Trophoblast cell (in vitro differentiated cells and primary cell): Measurements from ENCODE around the gene CENPO.

Experiments used
- DNase-seq, 2 donors: peaks; one replicate each; pipeline ENCODE4 v3.0.0-alpha.2; 2016
- H2AFZ ChIP-seq: 2 replicates; pipeline ENCODE4 v1.6.1; 2013; ENCODE audit warnings: low read length, moderate library complexity, mild to moderate bottlenecking; ENCODE audit not compliant: insufficient read depth, poor library complexity
- H2AK5ac ChIP-seq: 2 replicates; pipeline ENCODE4 v1.6.1; 2013; ENCODE audit warnings: mild to moderate bottlenecking, low read length
- H2BK120ac ChIP-seq: 2 replicates; pipeline ENCODE4 v1.6.1; 2013; ENCODE audit warnings: low read length, mild to moderate bottlenecking, moderate library complexity; ENCODE audit not compliant: insufficient read depth, poor library complexity
- H2BK12ac ChIP-seq: 2 replicates; pipeline ENCODE4 v1.6.1; 2013; ENCODE audit warnings: mild to moderate bottlenecking, low read length, moderate library complexity
- H2BK5ac ChIP-seq: 2 replicates; pipeline ENCODE4 v1.6.1; 2013; ENCODE audit warnings: low read length, low read depth, moderate library complexity, mild to moderate bottlenecking; ENCODE audit not compliant: poor library complexity
- H3K14ac ChIP-seq: 2 replicates; pipeline ENCODE4 v1.6.1; 2013; ENCODE audit warnings: mild to moderate bottlenecking, low read length
- H3K18ac ChIP-seq: 2 replicates; pipeline ENCODE4 v1.6.1; 2013; ENCODE audit warnings: mild to moderate bottlenecking, low read length
- H3K23ac ChIP-seq: 2 replicates; pipeline ENCODE4 v1.6.1; 2013; ENCODE audit warnings: low read length
- H3K27ac ChIP-seq: 2 replicates; pipeline ENCODE4 v1.5.1; 2013; ENCODE audit warnings: low read depth, mild to moderate bottlenecking, inconsistent platforms, low read length, moderate library complexity
- H3K27me3 ChIP-seq: 2 replicates; pipeline ENCODE4 v1.6.1; 2013; ENCODE audit warnings: inconsistent platforms, mild to moderate bottlenecking, low read length, moderate library complexity; ENCODE audit not compliant: insufficient read depth
- H3K36me3 ChIP-seq, 2 experiments: 1 replicate in 1 of 2; 2 replicates in 1 of 2; pipeline ENCODE4 v1.6.1; 2013; ENCODE audit warnings: low read length in 2 of 2, mild to moderate bottlenecking in 2 of 2, moderate library complexity in 1 of 2; ENCODE audit not compliant: insufficient read depth in 2 of 2, control insufficient read depth in 1 of 2
- H3K4ac ChIP-seq: 2 replicates; pipeline ENCODE4 v1.6.1; 2013; ENCODE audit warnings: low read depth, mild to moderate bottlenecking, low read length, moderate library complexity
- H3K4me1 ChIP-seq, 2 experiments: 1 replicate in 1 of 2; 2 replicates in 1 of 2; pipeline ENCODE4 v1.6.1; 2013; ENCODE audit warnings: low read length in 2 of 2, mild to moderate bottlenecking in 2 of 2, moderate library complexity in 1 of 2; ENCODE audit not compliant: insufficient read depth in 2 of 2, control insufficient read depth in 1 of 2
- H3K4me2 ChIP-seq: 2 replicates; pipeline ENCODE4 v1.6.1; 2013; ENCODE audit warnings: inconsistent platforms, mild to moderate bottlenecking, low read length, moderate library complexity
- H3K4me3 ChIP-seq: 2 replicates; pipeline ENCODE4 v1.5.1; 2013; ENCODE audit warnings: mild to moderate bottlenecking, low read depth, low read length, inconsistent platforms
- H3K79me1 ChIP-seq: one replicate; pipeline ENCODE4 v1.6.1; 2013; ENCODE audit warnings: low read length
- H3K79me2 ChIP-seq: 2 replicates; pipeline ENCODE4 v1.6.1; 2013; ENCODE audit warnings: low read length, mild to moderate bottlenecking; ENCODE audit not compliant: control insufficient read depth, insufficient read depth, poor library complexity
- H3K9ac ChIP-seq: 2 replicates; pipeline ENCODE4 v1.6.1; 2013; ENCODE audit warnings: mild to moderate bottlenecking, low read length
- H3K9me3 ChIP-seq: 2 replicates; pipeline ENCODE4 v1.6.1; 2013; ENCODE audit warnings: low read depth, mild to moderate bottlenecking, control low read depth, inconsistent platforms, low read length; ENCODE audit not compliant: insufficient read depth
- H4K12ac ChIP-seq: 2 replicates; pipeline ENCODE4 v1.6.1; 2013; ENCODE audit warnings: low read depth, mild to moderate bottlenecking, low read length, moderate library complexity
- H4K8ac ChIP-seq: 2 replicates; pipeline ENCODE4 v1.6.1; 2013; ENCODE audit warnings: low read depth, mild to moderate bottlenecking, low read length, moderate library complexity
- H4K91ac ChIP-seq: one replicate; pipeline ENCODE4 v1.6.1; 2013; ENCODE audit warnings: low read depth, mild to moderate bottlenecking, low read length, moderate library complexity
- WGBS: extraction: QIAGEN DNeasy Blood & Tissue Kit; methylation state at CpG from one replicate; pipeline ENCODE4 v1.1.7; 2013; ENCODE audit warnings: missing lambda C conversion rate; ENCODE audit not compliant: insufficient read length, insufficient coverage; ENCODE audit errors: extremely low coverage; 5-methylcytosine and 5-hydroxymethylcytosine counted together

Gene CENPO

DNA sequence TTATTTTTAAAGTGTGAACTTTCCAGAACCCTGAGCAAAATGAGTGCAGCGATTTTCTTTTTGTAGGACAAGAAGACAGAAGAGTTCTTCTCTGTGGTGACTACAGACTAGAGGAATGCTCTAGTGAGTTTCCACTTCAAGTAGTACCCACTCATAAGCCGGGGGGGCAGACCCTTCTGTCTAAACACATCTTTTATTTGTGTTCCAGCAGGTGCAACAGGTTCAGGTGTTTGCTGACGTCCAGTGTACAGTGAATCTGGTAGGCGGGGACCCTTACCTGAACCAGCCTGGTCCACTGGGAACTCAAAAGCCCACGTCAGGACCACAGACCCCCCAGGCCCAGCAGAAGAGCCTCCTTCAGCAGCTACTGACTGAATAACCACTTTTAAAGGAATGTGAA lies 25.2 kb upstream of the CENPO start:
- H2BK5ac ChIP-seq = no peak overlapping the region
- no peak overlapping the region for H3K14ac ChIP-seq
- no peak overlapping the region for H3K18ac ChIP-seq
- no peak overlapping the region for H4K91ac ChIP-seq
- H3K4me3 ChIP-seq = no peak overlapping the region
- H3K27me3 ChIP-seq = no peaks in the 10 kb centered on the region
- no peaks in the 10 kb centered on the region for H3K79me2 ChIP-seq
- no peak overlapping the region for H4K8ac ChIP-seq
- no peaks in the 10 kb centered on the region for H3K79me1 ChIP-seq
- peaks cover 0 to 3% of the 10 kb centered on the region in 2 experiments for H3K4me1 ChIP-seq
- DNase-seq = no peak
- no peak overlapping the region for H2BK120ac ChIP-seq
- no peak overlapping the region for H3K9ac ChIP-seq
- no peak overlapping the region for H3K4me2 ChIP-seq
- H2AFZ ChIP-seq = no peak overlapping the region
- peaks cover 0 to 2% of the 10 kb centered on the region in 2 experiments for H3K36me3 ChIP-seq
- no peak overlapping the region for H2BK12ac ChIP-seq
- no peak overlapping the region for H2AK5ac ChIP-seq
- H3K27ac ChIP-seq = no peak overlapping the region
- peaks cover 2% of the 10 kb centered on the region for H3K9me3 ChIP-seq
- no peak overlapping the region for H3K4ac ChIP-seq
- H3K23ac ChIP-seq = no peak overlapping the region
- WGBS = no CpG with 5 or more reads among the region's 5 CpGs
- no peak overlapping the region for H4K12ac ChIP-seq

DNA sequence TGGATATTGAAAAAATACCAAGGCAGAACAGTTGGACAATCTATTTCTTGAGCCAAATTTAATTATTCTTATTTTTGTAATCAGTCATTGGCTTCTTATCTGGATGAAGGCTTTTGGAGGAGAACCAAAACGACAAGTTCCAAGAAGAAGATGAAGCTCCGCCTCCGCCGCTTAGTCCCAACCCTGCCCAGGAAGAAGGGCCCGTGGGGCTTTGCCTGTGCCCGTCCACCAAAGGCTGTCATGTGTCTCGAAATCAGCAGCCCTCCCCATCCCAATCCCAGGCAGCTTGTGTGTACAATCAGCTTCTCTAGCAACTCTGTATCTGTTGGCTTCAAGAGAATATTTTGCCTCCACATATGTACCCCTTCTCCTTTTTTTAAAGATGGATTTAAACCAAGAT lies 24.6 kb upstream of the CENPO start:
- Histone ChIP-seq H3K4me3 (no peak overlapping the region), H4K8ac (no peak overlapping the region), H3K4ac (no peak overlapping the region), H3K27ac (no peak overlapping the region), H3K23ac (no peak overlapping the region), H3K9ac (peak overlapping the region; percentile 67), H3K14ac (no peak overlapping the region), H3K4me2 (no peak overlapping the region), H2AFZ (no peak overlapping the region), H3K9me3 (peaks cover 2% of the 10 kb centered on the region), H4K91ac (no peak overlapping the region), H3K36me3 (peaks cover 0 to 2% of the 10 kb centered on the region in 2 experiments), H3K27me3 (no peaks in the 10 kb centered on the region), H3K18ac (no peak overlapping the region), H4K12ac (no peak overlapping the region), H2AK5ac (no peak overlapping the region), H3K79me2 (no peaks in the 10 kb centered on the region), H2BK120ac (no peak overlapping the region), H2BK5ac (no peak overlapping the region), H3K79me1 (no peaks in the 10 kb centered on the region), H3K4me1 (peaks cover 0 to 3% of the 10 kb centered on the region in 2 experiments), H2BK12ac (no peak overlapping the region)
- no CpG with 5 or more reads among the region's 7 CpGs for WGBS
- no peak for DNase-seq

DNA sequence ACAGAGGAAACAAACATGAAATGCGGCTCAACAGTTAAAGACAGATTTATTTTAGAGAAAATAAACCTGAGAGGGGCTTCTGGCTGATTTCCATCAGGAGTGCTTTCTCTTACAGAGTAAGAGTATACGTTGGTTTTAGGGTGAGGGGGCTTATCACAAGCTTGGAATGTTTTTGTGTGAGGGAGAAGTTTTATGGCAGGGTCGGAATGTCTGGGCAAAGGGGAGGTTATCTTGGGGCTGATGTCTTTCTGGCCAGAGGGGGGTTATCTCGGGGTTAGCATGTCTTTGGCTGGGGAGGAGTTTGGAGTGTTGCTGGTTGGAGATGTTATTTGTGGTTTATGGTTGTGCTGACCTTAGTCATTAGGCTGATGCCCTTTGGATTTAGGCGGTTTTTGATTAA lies 22.2 kb upstream of the CENPO start:
- no peak overlapping the region for H2BK12ac ChIP-seq
- no peaks in the 10 kb centered on the region for H3K27me3 ChIP-seq
- no peak overlapping the region for H2BK120ac ChIP-seq
- H3K4me2 ChIP-seq = no peak overlapping the region
- peaks cover 0 to 2% of the 10 kb centered on the region in 2 experiments for H3K36me3 ChIP-seq
- no peak overlapping the region for H2BK5ac ChIP-seq
- H3K9ac ChIP-seq = no peak overlapping the region
- no peaks in the 10 kb centered on the region for H3K79me2 ChIP-seq
- no peak overlapping the region for H3K23ac ChIP-seq
- WGBS = no CpG with 5 or more reads among the region's 5 CpGs
- no peak overlapping the region for H2AFZ ChIP-seq
- no peak overlapping the region for H3K4me3 ChIP-seq
- H3K4ac ChIP-seq = no peak overlapping the region
- no peak overlapping the region for H4K91ac ChIP-seq
- no peak overlapping the region for H2AK5ac ChIP-seq
- no peak overlapping the region for H3K18ac ChIP-seq
- no peak overlapping the region for H3K14ac ChIP-seq
- no peak overlapping the region for H4K12ac ChIP-seq
- no peaks in the 10 kb centered on the region for H3K79me1 ChIP-seq
- no peak overlapping the region for H3K27ac ChIP-seq
- no peak for DNase-seq
- peaks cover 0 to 3% of the 10 kb centered on the region in 2 experiments for H3K4me1 ChIP-seq
- peaks cover 2% of the 10 kb centered on the region for H3K9me3 ChIP-seq
- H4K8ac ChIP-seq = no peak overlapping the region

DNA sequence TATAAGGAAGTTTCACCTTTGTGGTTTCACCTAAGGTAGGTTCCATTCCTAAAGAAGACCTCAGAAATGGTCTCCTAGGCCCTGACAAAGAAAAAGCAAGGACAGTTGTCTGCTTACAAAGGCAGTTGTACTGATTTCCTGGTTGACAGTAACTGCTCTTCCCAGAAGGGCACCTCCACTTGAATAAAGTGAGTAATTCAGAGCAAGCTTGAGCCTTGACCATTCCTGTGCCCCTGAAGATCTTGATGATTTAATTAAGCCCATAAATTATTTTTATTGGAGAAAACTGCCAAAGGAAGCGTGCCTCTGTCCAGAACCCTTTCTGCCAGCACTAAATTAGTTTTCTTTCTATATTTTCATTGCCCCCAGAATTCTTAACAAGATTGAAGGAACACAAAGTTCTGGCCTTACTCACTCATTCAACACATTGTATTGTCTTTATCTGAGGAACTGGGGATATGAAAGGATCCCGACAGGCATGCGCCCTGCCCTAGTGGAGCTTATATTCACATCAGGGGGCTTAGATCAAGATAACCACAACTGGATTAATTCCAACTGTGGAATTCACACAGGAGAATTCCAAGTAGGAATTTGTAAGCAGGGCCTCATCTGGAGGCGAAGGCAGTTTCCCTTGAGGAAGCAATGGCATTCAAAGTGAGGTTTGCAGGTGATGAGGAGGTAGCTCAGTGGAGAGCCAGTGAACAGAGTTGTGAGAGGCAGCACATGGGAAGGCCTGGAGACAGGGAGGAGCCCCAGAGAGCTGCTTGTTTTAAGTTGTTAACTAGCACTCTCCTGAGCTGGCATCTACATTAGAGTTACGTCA lies 21.2 kb upstream of the CENPO start:
- Histone ChIP-seq H3K23ac (no peak overlapping the region), H3K36me3 (peaks cover 0 to 2% of the 10 kb centered on the region in 2 experiments), H2BK120ac (no peak overlapping the region), H3K79me1 (no peaks in the 10 kb centered on the region), H3K27ac (no peak overlapping the region), H4K91ac (no peak overlapping the region), H2BK5ac (no peak overlapping the region), H3K4me2 (no peak overlapping the region), H3K79me2 (no peaks in the 10 kb centered on the region), H2BK12ac (no peak overlapping the region), H3K27me3 (no peaks in the 10 kb centered on the region), H3K9ac (no peak overlapping the region), H2AK5ac (no peak overlapping the region), H3K18ac (no peak overlapping the region), H3K4ac (no peak overlapping the region), H3K4me1 (no peaks in the 10 kb centered on the region), H4K8ac (no peak overlapping the region), H3K14ac (no peak overlapping the region), H3K4me3 (no peak overlapping the region), H3K9me3 (no peaks in the 10 kb centered on the region), H4K12ac (no peak overlapping the region), H2AFZ (no peak overlapping the region)
- WGBS = no CpG with 5 or more reads among the region's 5 CpGs
- DNase-seq = peak; percentile 1 to 49
